Mesenchymal stem cell (in vitro differentiated cells and primary cell): ENCODE measurements around the gene VPS29. TPM values are rescaled to one million over a fixed set of nuclear protein-coding genes. Genes with fewer than 3 reads are reported as not detected.

Source experiments
- DNase-seq: peaks from one replicate; pipeline ENCODE4 v3.0.0-alpha.2; 2013
- H2AFZ ChIP-seq: one replicate; pipeline ENCODE4 v1.6.1; 2013; ENCODE audit warnings: low read depth, mild to moderate bottlenecking, control low read depth, inconsistent platforms, low read length, moderate library complexity
- H2AK5ac ChIP-seq: 2 replicates; pipeline ENCODE4 v1.6.1; 2013; ENCODE audit warnings: low read length, moderate library complexity, mild to moderate bottlenecking, inconsistent platforms; ENCODE audit not compliant: severe bottlenecking
- H2BK120ac ChIP-seq: one replicate; pipeline ENCODE4 v1.6.1; 2013; ENCODE audit warnings: low read depth, mild to moderate bottlenecking, inconsistent platforms, low read length, moderate library complexity
- H2BK12ac ChIP-seq, 2 experiments: one replicate each; pipeline ENCODE4 v1.6.1; 2013; ENCODE audit warnings: inconsistent platforms in 2 of 2, low read length in 2 of 2, mild to moderate bottlenecking in 2 of 2, moderate library complexity in 2 of 2, control low read depth in 1 of 2
- H2BK15ac ChIP-seq: one replicate; pipeline ENCODE4 v1.6.1; 2013; ENCODE audit warnings: mild to moderate bottlenecking, low read depth, inconsistent platforms; ENCODE audit not compliant: poor library complexity, severe bottlenecking
- H2BK5ac ChIP-seq: 2 replicates; pipeline ENCODE4 v1.6.1; 2013; ENCODE audit warnings: low read depth, mild to moderate bottlenecking, low read length, control low read depth, inconsistent platforms; ENCODE audit not compliant: poor library complexity, severe bottlenecking
- H3K14ac ChIP-seq, 2 experiments: one replicate each; pipeline ENCODE4 v1.6.1; 2013; ENCODE audit warnings: inconsistent platforms in 2 of 2, low read length in 2 of 2, control low read depth in 1 of 2, mild to moderate bottlenecking in 1 of 2, moderate library complexity in 1 of 2
- H3K18ac ChIP-seq, 2 experiments: one replicate each; pipeline ENCODE4 v1.6.1; 2013; ENCODE audit warnings: inconsistent platforms in 2 of 2, low read length in 2 of 2, control low read depth in 1 of 2, low read depth in 1 of 2, mild to moderate bottlenecking in 1 of 2
- H3K23ac ChIP-seq, 2 experiments: one replicate each; pipeline ENCODE4 v1.6.1; 2013; ENCODE audit warnings: inconsistent platforms in 2 of 2, low read length in 2 of 2, mild to moderate bottlenecking in 2 of 2, moderate library complexity in 2 of 2, control low read depth in 1 of 2
- H3K27ac ChIP-seq: 2 replicates; pipeline ENCODE4 v1.5.1; 2013; ENCODE audit warnings: mild to moderate bottlenecking, moderate library complexity, low read length, control low read depth, inconsistent platforms; ENCODE audit not compliant: poor library complexity, severe bottlenecking
- H3K27me3 ChIP-seq, 2 experiments: 2 replicates each; pipeline versions ENCODE4 v1.6.1 to v1.7.0; 2013; ENCODE audit warnings: low read length in 2 of 2, mild to moderate bottlenecking in 2 of 2, moderate library complexity in 2 of 2, control low read depth in 1 of 2, inconsistent platforms in 1 of 2; ENCODE audit not compliant: control insufficient read depth in 1 of 2, insufficient read depth in 1 of 2
- H3K36me3 ChIP-seq, 2 experiments: 2 replicates each; pipeline versions ENCODE4 v1.6.1 to v1.7.0; 2013; ENCODE audit warnings: low read length in 2 of 2, control low read depth in 1 of 2, inconsistent platforms in 1 of 2, low read depth in 1 of 2, mild to moderate bottlenecking in 1 of 2; ENCODE audit not compliant: insufficient read depth in 2 of 2, control insufficient read depth in 1 of 2
- H3K4ac ChIP-seq, 2 experiments: one replicate each; pipeline ENCODE4 v1.6.1; 2013; ENCODE audit warnings: inconsistent platforms in 2 of 2, low read length in 2 of 2, mild to moderate bottlenecking in 2 of 2, moderate library complexity in 2 of 2, control low read depth in 1 of 2, low read depth in 1 of 2
- H3K4me1 ChIP-seq: 2 replicates; pipeline ENCODE4 v1.6.1; 2013; ENCODE audit warnings: low read depth, low read length, control low read depth; ENCODE audit not compliant: control insufficient read depth, insufficient read depth
- H3K4me2 ChIP-seq: 2 replicates; pipeline ENCODE4 v1.6.1; 2013; ENCODE audit warnings: low read length, mild to moderate bottlenecking, inconsistent platforms; ENCODE audit not compliant: poor library complexity, severe bottlenecking
- H3K4me3 ChIP-seq, 2 experiments: 2 replicates each; pipeline versions ENCODE4 v1.5.1 to v1.7.0; 2013; ENCODE audit warnings: low read length in 2 of 2, mild to moderate bottlenecking in 2 of 2, control low read depth in 1 of 2, low read depth in 1 of 2; ENCODE audit not compliant: insufficient read depth in 1 of 2
- H3K79me1 ChIP-seq: replicated peaks from 2 replicates; pipeline ENCODE4 v1.6.1; 2013; ENCODE audit warnings: mild to moderate bottlenecking, control low read depth, low read length, inconsistent platforms; ENCODE audit not compliant: poor library complexity, severe bottlenecking
- H3K9ac ChIP-seq: 2 replicates; pipeline ENCODE4 v1.7.0; 2013; ENCODE audit warnings: mild to moderate bottlenecking, low read length, moderate library complexity
- H3K9me3 ChIP-seq: 2 replicates; pipeline ENCODE4 v1.7.0; 2013; ENCODE audit warnings: mild to moderate bottlenecking, low read length; ENCODE audit not compliant: control insufficient read depth
- H4K8ac ChIP-seq: one replicate; pipeline ENCODE4 v1.6.1; 2013; ENCODE audit warnings: inconsistent platforms, mild to moderate bottlenecking, low read length, moderate library complexity
- H4K91ac ChIP-seq: one replicate; pipeline ENCODE4 v1.6.1; 2013; ENCODE audit warnings: mild to moderate bottlenecking, low read length, inconsistent platforms
- WGBS: methylation state at CpG from one replicate; pipeline ENCODE4 v1.1.7; 2013; ENCODE audit warnings: mixed read lengths; 5-methylcytosine and 5-hydroxymethylcytosine counted together
- small RNA-seq: library from polyadenylated mRNA; stranded (forward); fragments of <200 nt; extraction: miRNeasy Mini kit (QIAGEN cat#:217004); gene quantifications from one replicate; pipeline ENCODE3, GENCODE V24; 2013; ENCODE audit warnings: low read depth

Gene VPS29

DNA sequence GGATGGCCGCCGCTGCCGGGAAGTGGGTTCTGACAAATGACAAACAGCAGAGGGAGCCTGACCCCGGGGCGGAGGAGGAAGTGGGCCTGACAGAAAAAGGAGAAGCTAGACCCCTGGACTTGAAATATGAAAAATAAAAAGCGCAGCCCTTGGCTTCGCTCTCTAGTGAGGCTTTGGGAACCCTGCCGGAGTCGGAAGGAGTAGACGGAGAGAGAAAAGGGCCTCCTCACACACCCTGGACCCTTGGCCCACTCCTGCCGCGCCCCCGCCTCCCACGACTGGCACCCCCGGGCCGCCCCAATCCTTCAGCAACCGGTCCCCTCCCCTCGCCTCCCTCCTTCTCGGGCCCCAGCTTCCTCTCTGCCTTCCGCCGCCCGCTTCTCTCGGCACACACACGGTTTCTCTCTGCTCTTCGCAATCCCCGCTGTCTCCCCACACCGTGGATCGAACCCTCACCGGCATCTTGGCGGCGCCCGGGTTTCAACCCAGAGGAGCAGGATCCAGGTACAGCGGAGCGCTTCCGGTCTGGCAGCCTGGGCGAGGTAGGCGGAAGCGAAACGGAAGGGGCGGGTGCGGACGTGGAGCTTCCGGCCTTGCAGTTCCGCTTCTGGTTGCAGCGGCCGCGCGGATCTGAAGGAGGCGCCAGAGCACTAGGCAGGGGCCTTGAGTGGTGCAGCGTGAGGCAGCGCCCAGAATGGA is 52.0 kb downstream of the VPS29 start, which contains the start of gene ARPC3:
TSS of gene ARPC3 (minus strand) at position 539 of the 699 bp plus-strand sequence. CDS start at position 462, 77 bp downstream.
- H4K8ac ChIP-seq: peak within 1 kb of the TSS; percentile 93
- peak within 1 kb of the TSS; percentile 88 for H2AK5ac ChIP-seq
- H2BK12ac ChIP-seq: no peak within 1 kb of the TSS
- H3K9me3 ChIP-seq: no peaks in the 10 kb centered on the region
- H4K91ac ChIP-seq: peak within 1 kb of the TSS; percentile 91
- peak within 1 kb of the TSS; percentile 93 for H3K27ac ChIP-seq
- H3K79me1 ChIP-seq: peaks cover 3% of the 10 kb centered on the region
- peak within 1 kb of the TSS in 1 of 2 experiments; percentile 93 for H3K14ac ChIP-seq
- H2BK15ac ChIP-seq: peak within 1 kb of the TSS; percentile 93
- H3K18ac ChIP-seq: peak within 1 kb of the TSS; percentile 44 to 89
- WGBS: under 1% methylated on average over 43 of the region's 51 CpGs
- H3K4me1 ChIP-seq: peaks cover 3% of the 10 kb centered on the region
- H2AFZ ChIP-seq: no peak within 1 kb of the TSS
- H3K27me3 ChIP-seq: no peaks in the 10 kb centered on the region
- peak within 1 kb of the TSS; percentile 65 for H3K4me2 ChIP-seq
- H3K4ac ChIP-seq: peak within 1 kb of the TSS; percentile 90 to 99
- peak; percentile 95 for DNase-seq
- peaks cover 20 to 36% of the 10 kb centered on the region in 2 experiments for H3K36me3 ChIP-seq
- H3K9ac ChIP-seq: peak within 1 kb of the TSS; percentile 99
- H2BK5ac ChIP-seq: peak within 1 kb of the TSS; percentile 22
- peak within 1 kb of the TSS; percentile 91 for H2BK120ac ChIP-seq
- H3K23ac ChIP-seq: peak within 1 kb of the TSS in 1 of 2 experiments; percentile 5
- H3K4me3 ChIP-seq: peak within 1 kb of the TSS; percentile 85 to 98

DNA sequence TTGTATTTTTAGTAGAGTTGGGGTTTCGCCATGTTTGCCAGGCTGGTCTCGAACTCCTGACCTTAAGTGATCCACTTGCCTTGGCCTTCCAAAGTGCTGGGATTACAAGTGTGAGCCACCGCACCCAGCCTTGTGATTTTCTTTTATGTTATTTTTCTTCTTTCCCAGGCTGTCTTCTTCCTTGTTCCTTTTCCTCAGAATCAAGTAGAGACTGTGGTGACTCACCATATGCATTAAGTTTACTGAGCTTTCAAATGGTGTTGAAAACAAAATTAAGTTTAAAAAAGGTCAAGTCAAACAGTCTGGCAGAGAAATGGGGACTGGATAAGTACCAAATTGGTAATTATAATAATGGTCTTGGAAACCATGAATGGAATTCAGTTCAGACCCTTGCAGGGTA is 57.5 kb downstream of the VPS29 start:
- Histone ChIP-seq H2BK5ac (no peak overlapping the region), H3K14ac (no peak overlapping the region), H2BK15ac (no peak overlapping the region), H2BK12ac (no peak overlapping the region), H3K4me2 (no peak overlapping the region), H3K4me3 (no peak overlapping the region), H3K27ac (no peak overlapping the region), H2AK5ac (no peak overlapping the region), H3K23ac (no peak overlapping the region), H3K36me3 (peaks cover 37 to 63% of the 10 kb centered on the region in 2 experiments), H4K91ac (no peak overlapping the region), H3K9me3 (no peaks in the 10 kb centered on the region), H2AFZ (no peak overlapping the region), H3K18ac (no peak overlapping the region), H3K79me1 (peaks cover 14% of the 10 kb centered on the region), H4K8ac (no peak overlapping the region), H3K27me3 (no peaks in the 10 kb centered on the region), H3K4me1 (peaks cover 3% of the 10 kb centered on the region), H3K4ac (no peak overlapping the region), H2BK120ac (no peak overlapping the region), H3K9ac (no peak overlapping the region)
- 100% methylated on average over 2 of the region's 3 CpGs for WGBS
- DNase-seq: no peak

Small RNA genes within 50 kb of the gene (small RNA-seq; reads per million reads assigned to genes)
- not detected for gene RF00278
